Measurements from ENCODE around the gene CDH13. TPM values are rescaled to one million over a fixed set of nuclear protein-coding genes. Genes with fewer than 3 reads are reported as not detected.

CDH13 gene
- total and polyA plus RNA-seq, 10 of the 15 experiments (the other 5 are each of a cell fraction or from before 2014, with no cell fraction given) = under 0.01 to 0.05 TPM; not detected in 8

DNA sequence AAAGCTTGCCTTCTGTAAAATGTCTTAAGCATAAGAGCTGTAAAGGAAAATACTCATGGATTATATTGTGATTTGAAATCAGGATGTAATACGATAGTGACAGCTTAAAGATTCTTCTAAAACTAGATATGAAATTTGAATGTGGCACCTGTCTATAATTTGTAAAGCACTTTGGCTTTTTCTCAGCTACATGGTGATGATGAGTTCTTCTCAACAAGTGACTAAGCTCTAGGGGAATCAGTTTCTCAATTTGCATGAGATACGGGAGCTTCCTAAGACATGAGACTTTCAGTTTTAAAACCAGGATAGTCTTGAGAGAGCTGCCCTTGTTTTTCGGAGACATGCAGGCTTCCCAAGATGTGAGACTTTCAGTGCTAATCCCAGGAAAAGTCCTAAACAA is 439.2 kb downstream of the CDH13 start:
- H3K4me2 ChIP-seq (ENCODE audit: control insufficient read depth, insufficient read depth) = no peak overlapping the region
- H3K27ac ChIP-seq (ENCODE audit: control insufficient read depth, insufficient read depth) = no peak overlapping the region
- H2AFZ ChIP-seq (ENCODE audit: control insufficient read depth, low read depth, low read length) = no peak overlapping the region
- FAIRE-seq (no peak), DNase-seq (ENCODE audit: low read depth, low spot score) (no peak), ATAC-seq (no peak)
- H3K79me2 ChIP-seq (ENCODE audit: control insufficient read depth, insufficient read depth, low read length) = no peaks in the 10 kb centered on the region
- no peaks in the 10 kb centered on the region for H3K9me3 ChIP-seq (replicated peaks; ENCODE audit: control insufficient read depth, insufficient read depth, low read length)
- no peaks in the 10 kb centered on the region for H3K27me3 ChIP-seq (replicated peaks in 1 of 2; ENCODE audit: control insufficient read depth in 2 of 2, insufficient read depth in 2 of 2, low read length in 1 of 2)
- no TSS peak for BruUV-seq (replicated peaks)
- in situ Hi-C loops (cut with MboI) (no loop called here), intact Hi-C loops (cut with micrococcal nuclease; ENCODE audit: unreplicated experiment) (no loop called here)
- H3K4me1 ChIP-seq (ENCODE audit: control insufficient read depth, insufficient read depth, low read length) = no peaks in the 10 kb centered on the region
- no peak overlapping the region for H3K4me3 ChIP-seq
- SMC1A ChIA-PET (ENCODE audit: uncharacterized antibody, unreplicated experiment) = interaction anchor here (0.7 kb wide), 1 partner anchor 13 kb away, joined by 3 read pairs; no protein-coding TSS in a partner anchor
- POLR2A ChIA-PET = no interaction called here
- CTCF ChIA-PET = interaction anchor here (1.2 kb wide), 1 partner anchor 18 kb away, joined by 3 read pairs; no protein-coding TSS in a partner anchor
- RAD21 ChIA-PET (ENCODE audit: unreplicated experiment) = no interaction called here
- H4K20me1 ChIP-seq (ENCODE audit: control insufficient read depth, insufficient read depth) = no peaks in the 10 kb centered on the region
- 40% methylated on average over 3 of the region's 3 CpGs for WGBS (ENCODE audit: insufficient coverage, insufficient replicate concordance, low lambda C conversion rate, missing lambda C conversion rate)
- no peak for TF ChIP-seq POU2F2 (IDR thresholded peaks at IDR 0.05; ENCODE audit: borderline replicate concordance, low read depth, low read length)
- no peak for TF ChIP-seq NR2F1 (conservative IDR thresholded peaks at IDR 0.05)
- no peak for TF ChIP-seq PAX8 (IDR thresholded peaks at IDR 0.05)
- no peak for TF ChIP-seq DPF2 (IDR thresholded peaks at IDR 0.05)
- TF ChIP-seq TCF12 (IDR thresholded peaks at IDR 0.05; ENCODE audit: low read depth, low read length) = no peak
- no peak for TF ChIP-seq RFX5 (IDR thresholded peaks at IDR 0.05; ENCODE audit: low read depth, low read length)
- TF ChIP-seq, protein P1, sequence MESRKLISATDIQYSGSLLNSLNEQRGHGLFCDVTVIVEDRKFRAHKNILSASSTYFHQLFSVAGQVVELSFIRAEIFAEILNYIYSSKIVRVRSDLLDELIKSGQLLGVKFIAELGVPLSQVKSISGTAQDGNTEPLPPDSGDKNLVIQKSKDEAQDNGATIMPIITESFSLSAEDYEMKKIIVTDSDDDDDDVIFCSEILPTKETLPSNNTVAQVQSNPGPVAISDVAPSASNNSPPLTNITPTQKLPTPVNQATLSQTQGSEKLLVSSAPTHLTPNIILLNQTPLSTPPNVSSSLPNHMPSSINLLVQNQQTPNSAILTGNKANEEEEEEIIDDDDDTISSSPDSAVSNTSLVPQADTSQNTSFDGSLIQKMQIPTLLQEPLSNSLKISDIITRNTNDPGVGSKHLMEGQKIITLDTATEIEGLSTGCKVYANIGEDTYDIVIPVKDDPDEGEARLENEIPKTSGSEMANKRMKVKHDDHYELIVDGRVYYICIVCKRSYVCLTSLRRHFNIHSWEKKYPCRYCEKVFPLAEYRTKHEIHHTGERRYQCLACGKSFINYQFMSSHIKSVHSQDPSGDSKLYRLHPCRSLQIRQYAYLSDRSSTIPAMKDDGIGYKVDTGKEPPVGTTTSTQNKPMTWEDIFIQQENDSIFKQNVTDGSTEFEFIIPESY (IDR thresholded peaks at IDR 0.05) = no peak
- no peak for TF ChIP-seq TARDBP (IDR thresholded peaks at IDR 0.05; ENCODE audit: borderline replicate concordance)
- no peak for TF ChIP-seq ETV6 (conservative IDR thresholded peaks at IDR 0.05 in 1 of 2, IDR thresholded peaks at IDR 0.05 in 1 of 2; ENCODE audit: borderline replicate concordance in 1 of 2, low read depth in 1 of 2)
- no peak for TF ChIP-seq POLR2AphosphoS5 (IDR thresholded peaks at IDR 0.05; ENCODE audit: low read length)
- no peak for TF ChIP-seq SIN3A (IDR thresholded peaks at IDR 0.05; ENCODE audit: low read depth, low read length)
- TF ChIP-seq HDAC2 (IDR thresholded peaks at IDR 0.05) = no peak
- H3K36me3 ChIP-seq (ENCODE audit: control insufficient read depth in 2 of 2, insufficient read depth in 2 of 2, low read length in 1 of 2) = no peaks in the 10 kb centered on the region
- no peak overlapping the region for H3K9ac ChIP-seq (ENCODE audit: control insufficient read depth, insufficient read depth, low read length)
